ENCODE data around the gene ABCC11.

The ABCC11 gene

DNA sequence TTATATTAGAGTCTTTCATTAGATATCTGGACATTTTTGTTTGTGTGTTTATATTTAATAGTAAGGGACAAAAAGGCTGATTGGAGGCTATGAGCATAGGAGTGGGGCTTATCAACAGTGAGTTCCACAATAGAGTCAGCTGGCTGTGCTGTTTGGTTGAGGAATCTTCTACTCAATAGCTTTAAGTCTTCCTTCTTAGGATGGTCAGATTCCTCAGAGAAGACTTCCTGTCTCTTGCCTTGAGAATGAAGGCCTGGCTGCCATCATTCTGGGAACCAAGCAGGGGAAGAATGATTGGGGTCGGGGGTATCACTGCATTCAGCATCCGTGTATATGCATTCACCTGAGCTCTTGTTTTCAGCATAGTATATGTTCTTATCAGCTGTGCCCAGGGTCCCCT lies 31.9 kb upstream of the ABCC11 start:
- Histone ChIP-seq H3K9ac (no peak overlapping the region), H3K36me3 (peaks cover 79% of the 10 kb centered on the region), H3K27ac (no peak overlapping the region), H3K4me1 (peaks cover 10% of the 10 kb centered on the region; the same call in 1 of the 2 replicates), H3K4me3 (no peak overlapping the region), H3K4me2 (no peak overlapping the region), H3K9me3 (no peaks in the 10 kb centered on the region), H3K27me3 (no peaks in the 10 kb centered on the region), H4K20me1 (0 out of 2 replicates have a peak, but pooled peaks cover 9% of the 10 kb centered on the region)
- TF ChIP-seq Cebpa-rat (IDR thresholded peaks at IDR 0.05): no peak

DNA sequence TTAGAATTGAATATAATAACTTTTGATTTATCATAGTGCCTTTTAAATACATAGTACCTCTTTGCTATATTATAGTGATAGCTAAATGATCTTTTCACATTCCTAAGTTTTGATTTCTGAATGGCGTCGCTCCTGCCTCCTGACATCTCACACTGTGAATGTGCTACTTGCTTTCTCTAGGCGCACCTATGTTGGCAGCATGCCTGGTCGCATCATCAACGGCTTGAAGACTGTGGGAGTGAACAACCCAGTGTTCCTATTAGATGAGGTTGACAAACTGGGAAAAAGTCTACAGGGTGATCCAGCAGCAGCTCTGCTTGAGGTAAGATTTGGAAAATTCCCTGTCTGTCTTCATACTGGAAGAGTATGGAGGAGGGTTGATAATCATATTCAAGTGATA lies 29.8 kb upstream of the ABCC11 start:
- TF ChIP-seq Cebpa-rat (IDR thresholded peaks at IDR 0.05): no peak
- Histone ChIP-seq H3K4me3 (no peak overlapping the region), H3K4me2 (no peak overlapping the region), H3K9me3 (no peaks in the 10 kb centered on the region), H3K9ac (no peak overlapping the region), H3K4me1 (0 out of 2 replicates have a peak, but pooled peaks cover 9% of the 10 kb centered on the region), H3K27me3 (no peaks in the 10 kb centered on the region), H4K20me1 (peaks cover 18% of the 10 kb centered on the region; the same call in 1 of the 2 replicates), H3K27ac (no peak overlapping the region), H3K36me3 (peaks cover 74% of the 10 kb centered on the region)

DNA sequence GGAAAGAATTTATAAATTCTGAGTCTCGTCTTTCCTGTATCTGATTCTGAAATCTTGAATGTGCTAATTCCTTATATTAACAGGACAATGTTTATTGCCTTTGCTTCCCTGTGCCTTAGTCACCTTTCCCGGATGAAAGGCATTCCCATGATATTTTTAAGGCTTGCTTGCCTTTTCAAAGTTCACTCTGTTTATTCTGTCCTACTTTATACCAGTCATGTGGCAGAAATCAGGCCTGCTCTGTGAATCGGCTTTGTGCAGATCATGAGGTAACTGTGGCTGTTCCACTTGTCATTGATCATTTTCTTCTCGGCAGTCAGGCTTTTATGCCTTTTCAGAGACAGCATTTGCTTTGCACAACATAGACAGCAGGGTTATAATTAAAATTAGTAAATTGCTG lies 28.8 kb upstream of the ABCC11 start:
- Histone ChIP-seq H3K27me3 (no peaks in the 10 kb centered on the region), H3K27ac (no peak overlapping the region), H3K9ac (no peak overlapping the region), H3K4me3 (no peak overlapping the region), H3K36me3 (peaks cover 79% of the 10 kb centered on the region), H4K20me1 (peaks cover 18% of the 10 kb centered on the region; the same call in 1 of the 2 replicates), H3K4me2 (no peak overlapping the region), H3K9me3 (no peaks in the 10 kb centered on the region), H3K4me1 (0 out of 2 replicates have a peak, but pooled peaks cover 9% of the 10 kb centered on the region)
- TF ChIP-seq Cebpa-rat (IDR thresholded peaks at IDR 0.05): no peak

DNA sequence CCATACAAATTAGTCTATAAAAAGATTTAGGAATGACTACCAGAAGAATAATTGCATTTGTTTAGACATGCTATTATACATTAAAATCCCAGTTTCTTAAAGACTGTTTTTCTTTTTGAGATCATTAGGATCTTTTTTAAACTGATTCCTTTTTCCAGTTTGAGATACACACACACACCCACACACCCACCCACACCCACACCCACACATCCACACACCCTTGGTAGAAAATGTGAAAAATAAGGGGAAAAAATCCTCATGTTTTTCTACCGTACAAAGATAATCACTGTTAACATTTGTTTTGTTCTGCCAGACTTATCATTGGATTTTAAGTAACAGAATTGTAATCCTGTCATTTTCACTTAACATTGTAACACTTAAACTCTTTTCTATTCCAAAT lies 27.1 kb upstream of the ABCC11 start:
- no peak for TF ChIP-seq Cebpa-rat (IDR thresholded peaks at IDR 0.05)
- Histone ChIP-seq H3K27me3 (no peaks in the 10 kb centered on the region), H3K36me3 (peaks cover 82% of the 10 kb centered on the region), H3K4me3 (no peak overlapping the region), H3K27ac (no peak overlapping the region), H3K9ac (no peak overlapping the region), H3K9me3 (no peaks in the 10 kb centered on the region), H3K4me1 (0 out of 2 replicates have a peak, but pooled peaks cover 4% of the 10 kb centered on the region), H4K20me1 (peaks cover 18% of the 10 kb centered on the region; the same call in 1 of the 2 replicates), H3K4me2 (no peak overlapping the region)

DNA sequence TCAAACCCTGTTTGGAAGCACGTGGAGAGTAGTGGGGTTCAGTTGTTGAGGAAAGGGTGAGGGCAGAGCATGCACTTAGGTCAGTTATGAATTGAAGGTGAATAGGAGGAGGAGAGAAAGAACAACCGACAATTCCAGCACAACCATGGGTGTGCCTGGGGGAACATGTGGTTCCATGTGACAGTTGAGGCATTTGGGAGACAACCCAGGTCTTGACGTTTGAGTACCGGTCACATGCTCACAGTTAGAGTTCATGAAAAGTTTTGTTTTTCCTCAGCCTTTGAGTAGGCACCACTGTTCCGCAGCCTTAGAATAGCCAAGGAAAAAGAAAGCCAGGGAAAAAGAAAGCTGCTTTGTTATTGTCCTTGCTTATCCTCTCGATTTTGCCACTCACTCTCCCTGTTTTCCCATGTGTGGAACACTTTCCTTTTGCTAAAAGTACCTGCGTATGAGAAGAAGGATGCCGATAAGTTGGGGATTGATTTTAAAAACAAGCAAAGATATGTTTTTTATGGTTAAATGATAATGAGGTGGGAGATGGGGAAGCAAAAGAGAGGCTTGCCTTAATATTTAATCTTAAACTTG lies 25.6 kb upstream of the ABCC11 start:
- H3K4me2 ChIP-seq: no peak overlapping the region
- TF ChIP-seq Cebpa-rat (IDR thresholded peaks at IDR 0.05): no peak
- H3K27me3 ChIP-seq: no peaks in the 10 kb centered on the region
- H3K27ac ChIP-seq: no peak overlapping the region
- no peak overlapping the region for H3K9ac ChIP-seq
- peaks cover 18% of the 10 kb centered on the region; the same call in 1 of the 2 replicates for H4K20me1 ChIP-seq
- no peaks in the 10 kb centered on the region for H3K4me1 ChIP-seq
- no peaks in the 10 kb centered on the region for H3K9me3 ChIP-seq
- peaks cover 71% of the 10 kb centered on the region for H3K36me3 ChIP-seq
- H3K4me3 ChIP-seq: no peak overlapping the region

DNA sequence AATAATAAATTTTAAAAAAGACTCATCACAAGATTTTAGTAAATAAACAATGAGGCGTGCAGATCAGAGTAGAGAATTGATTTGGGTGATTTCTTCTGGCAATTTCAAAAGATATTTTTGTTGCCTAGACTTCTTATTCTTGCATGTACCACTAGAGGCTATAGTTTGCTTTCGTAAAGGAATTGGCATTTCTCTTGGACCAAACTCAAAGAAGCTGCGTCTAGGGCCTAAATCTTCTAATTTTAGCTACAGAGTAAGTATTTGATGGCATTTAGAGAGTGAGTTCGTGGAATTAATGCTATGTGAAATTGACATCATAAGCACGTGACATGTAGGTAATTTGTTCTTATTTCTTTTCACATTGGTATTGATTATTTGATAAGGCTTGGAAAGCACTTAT lies 24.4 kb upstream of the ABCC11 start:
- Histone ChIP-seq H3K36me3 (peaks cover 70% of the 10 kb centered on the region), H3K4me1 (no peaks in the 10 kb centered on the region), H3K4me2 (no peak overlapping the region), H3K4me3 (no peak overlapping the region), H3K27me3 (no peaks in the 10 kb centered on the region), H3K9me3 (no peaks in the 10 kb centered on the region), H3K27ac (no peak overlapping the region), H3K9ac (no peak overlapping the region), H4K20me1 (peaks cover 18% of the 10 kb centered on the region; the same call in 1 of the 2 replicates)
- no peak for TF ChIP-seq Cebpa-rat (IDR thresholded peaks at IDR 0.05)

DNA sequence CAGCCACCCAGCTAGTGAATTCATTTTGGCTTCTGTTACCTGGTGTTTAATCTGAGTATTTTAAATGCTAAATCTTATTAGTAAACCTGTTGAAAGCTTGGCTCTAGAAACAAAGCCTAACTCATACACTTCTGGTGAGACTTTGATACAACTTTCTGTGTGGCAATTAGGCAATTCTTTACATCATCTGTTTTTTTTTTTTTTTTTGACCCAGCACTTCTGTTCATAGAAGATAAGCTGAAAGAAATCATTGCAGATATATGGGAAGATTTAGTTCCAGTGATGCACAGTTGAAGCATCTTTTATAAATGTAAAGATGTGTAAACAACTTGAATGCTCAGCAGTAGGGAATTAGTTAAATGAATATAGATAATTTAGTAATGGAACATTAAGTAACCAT lies 21.7 kb upstream of the ABCC11 start:
- Histone ChIP-seq H3K36me3 (peaks cover 67% of the 10 kb centered on the region), H3K27me3 (no peaks in the 10 kb centered on the region), H3K4me1 (no peaks in the 10 kb centered on the region), H4K20me1 (peaks cover 8% of the 10 kb centered on the region; the same call in 1 of the 2 replicates), H3K27ac (no peak overlapping the region), H3K4me3 (no peak overlapping the region), H3K9me3 (peaks cover 4% of the 10 kb centered on the region; the same call in 1 of the 2 replicates), H3K4me2 (no peak overlapping the region), H3K9ac (no peak overlapping the region)
- no peak for TF ChIP-seq Cebpa-rat (IDR thresholded peaks at IDR 0.05)

DNA sequence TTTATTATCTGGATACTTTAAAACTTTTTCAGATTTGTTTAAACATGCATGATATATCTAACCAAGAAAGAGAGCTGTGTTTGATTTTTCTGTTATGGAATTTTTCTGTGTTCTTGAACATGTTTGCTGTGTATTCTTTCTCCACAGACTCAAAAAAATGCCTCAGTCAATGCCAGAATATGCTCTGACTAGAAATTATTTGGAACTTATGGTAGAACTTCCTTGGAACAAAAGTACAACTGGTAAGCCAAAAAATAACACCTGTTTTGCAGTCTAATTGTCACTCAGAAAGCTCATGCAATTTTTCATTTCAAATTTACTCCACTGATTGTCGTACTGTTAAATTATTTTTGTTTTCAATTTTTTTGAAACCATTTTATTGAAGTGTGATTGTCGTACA lies 15.3 kb upstream of the ABCC11 start:
- Histone ChIP-seq H3K4me1 (no peaks in the 10 kb centered on the region), H3K4me2 (no peak overlapping the region), H3K9ac (no peak overlapping the region), H3K36me3 (peaks cover 88% of the 10 kb centered on the region), H3K27ac (no peak overlapping the region), H4K20me1 (no peaks in the 10 kb centered on the region), H3K4me3 (no peak overlapping the region), H3K9me3 (peaks cover 15% of the 10 kb centered on the region), H3K27me3 (no peaks in the 10 kb centered on the region)
- TF ChIP-seq Cebpa-rat (IDR thresholded peaks at IDR 0.05): no peak

DNA sequence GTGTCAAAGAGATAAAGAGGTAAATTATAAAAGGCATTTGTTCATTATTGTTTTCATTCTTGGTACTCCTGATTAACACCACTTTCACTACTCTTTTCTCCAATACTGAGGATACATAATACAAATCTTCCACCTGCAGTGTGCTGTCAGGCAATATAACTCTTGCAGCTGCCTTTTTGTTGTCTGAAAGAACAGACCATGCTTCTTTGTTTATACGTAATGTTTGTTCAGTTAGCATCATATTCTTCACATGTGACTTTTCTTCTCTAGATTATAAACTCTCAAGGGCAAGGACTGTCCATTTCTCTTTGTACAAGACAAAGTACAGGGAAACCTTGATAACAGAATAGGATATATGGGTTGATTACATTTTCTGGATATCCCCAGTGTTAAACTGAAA lies 14.2 kb upstream of the ABCC11 start:
- Histone ChIP-seq H3K36me3 (peaks cover 86% of the 10 kb centered on the region), H3K9ac (no peak overlapping the region), H3K4me2 (no peak overlapping the region), H4K20me1 (no peaks in the 10 kb centered on the region), H3K27ac (no peak overlapping the region), H3K27me3 (no peaks in the 10 kb centered on the region), H3K9me3 (peaks cover 15% of the 10 kb centered on the region), H3K4me3 (no peak overlapping the region), H3K4me1 (no peaks in the 10 kb centered on the region)
- no peak for TF ChIP-seq Cebpa-rat (IDR thresholded peaks at IDR 0.05)

DNA sequence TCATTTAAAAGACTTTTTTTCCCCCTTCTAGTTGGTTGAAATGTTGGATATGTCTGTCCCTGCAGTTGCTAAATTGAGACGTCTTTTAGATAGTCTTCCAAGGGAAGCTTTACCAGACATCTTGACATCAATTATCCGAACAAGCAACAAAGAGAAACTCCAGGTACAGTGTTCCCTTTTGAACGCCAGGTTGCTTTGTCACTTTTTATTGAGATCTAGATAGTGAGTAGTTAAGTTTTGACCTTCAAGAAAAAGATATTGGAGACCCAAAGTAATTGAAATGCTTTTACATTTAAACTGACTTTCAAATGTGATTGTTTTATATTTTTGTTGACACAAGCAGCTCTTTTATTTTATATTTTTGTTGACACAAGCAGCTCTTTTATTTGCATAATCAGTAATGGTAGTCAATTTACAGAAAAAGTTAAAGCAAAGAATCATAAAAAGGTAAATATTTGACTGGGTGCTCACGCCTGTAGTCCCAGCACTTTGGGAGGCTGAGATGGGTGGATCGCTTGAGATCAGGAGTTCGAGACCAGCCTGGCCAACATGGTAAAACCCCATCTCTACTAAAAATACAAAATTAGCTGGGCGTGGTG lies 9.3 kb upstream of the ABCC11 start:
- Histone ChIP-seq H3K4me1 (no peaks in the 10 kb centered on the region), H4K20me1 (peaks cover 39% of the 10 kb centered on the region), H3K36me3 (peaks cover 88% of the 10 kb centered on the region), H3K9ac (no peak overlapping the region), H3K9me3 (no peaks in the 10 kb centered on the region), H3K4me2 (no peak overlapping the region), H3K27ac (no peak overlapping the region), H3K4me3 (no peak overlapping the region), H3K27me3 (no peaks in the 10 kb centered on the region)
- TF ChIP-seq Cebpa-rat (IDR thresholded peaks at IDR 0.05): no peak

Measured in BLaER1 (cell line).